ENCODE data around the gene MICA. TPM values are rescaled to one million over a fixed set of nuclear protein-coding genes. Genes with fewer than 3 reads are reported as not detected.
"Not testable (repeated sequence)": the region's sequence is repeated elsewhere in the genome, so short reads cannot be mapped to it uniquely, and the experiment has no call there.

The MICA gene
- total RNA-seq, 1 experiment from 2014 or later = 35.0 TPM

DNA sequence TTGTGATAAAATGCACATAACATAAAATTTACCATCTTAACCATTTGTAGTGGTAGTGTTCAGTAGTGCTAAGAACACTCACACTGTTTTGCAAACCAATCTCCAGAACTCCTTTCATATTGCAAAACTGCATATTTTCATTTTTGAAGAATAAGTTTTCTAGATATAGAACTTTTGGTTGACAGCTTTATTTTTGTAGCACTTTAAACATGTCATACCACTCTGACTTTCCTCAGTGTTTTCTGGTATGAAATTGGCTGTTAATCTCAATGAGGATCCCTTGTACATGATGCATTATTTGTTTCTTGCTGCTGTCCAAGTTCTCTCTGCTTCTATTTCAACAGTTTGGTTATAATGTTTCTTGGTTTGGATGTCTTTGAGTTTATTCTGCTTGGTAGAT is 49.5 kb downstream of the MICA start:
- no peak for ATAC-seq
- BruUV-seq (replicated peaks) = no TSS peak
- DNase-seq = no peak
- POLR2A ChIA-PET (ENCODE audit: unreplicated experiment) = no interaction called here
- no peak for TF ChIP-seq EZH2phosphoT487 (IDR thresholded peaks at IDR 0.05; ENCODE audit: borderline replicate concordance, low read length)
- TF ChIP-seq EZH2 (IDR thresholded peaks at IDR 0.05; ENCODE audit: low read length, unreplicated experiment) = no peak
- TF ChIP-seq, protein P1, sequence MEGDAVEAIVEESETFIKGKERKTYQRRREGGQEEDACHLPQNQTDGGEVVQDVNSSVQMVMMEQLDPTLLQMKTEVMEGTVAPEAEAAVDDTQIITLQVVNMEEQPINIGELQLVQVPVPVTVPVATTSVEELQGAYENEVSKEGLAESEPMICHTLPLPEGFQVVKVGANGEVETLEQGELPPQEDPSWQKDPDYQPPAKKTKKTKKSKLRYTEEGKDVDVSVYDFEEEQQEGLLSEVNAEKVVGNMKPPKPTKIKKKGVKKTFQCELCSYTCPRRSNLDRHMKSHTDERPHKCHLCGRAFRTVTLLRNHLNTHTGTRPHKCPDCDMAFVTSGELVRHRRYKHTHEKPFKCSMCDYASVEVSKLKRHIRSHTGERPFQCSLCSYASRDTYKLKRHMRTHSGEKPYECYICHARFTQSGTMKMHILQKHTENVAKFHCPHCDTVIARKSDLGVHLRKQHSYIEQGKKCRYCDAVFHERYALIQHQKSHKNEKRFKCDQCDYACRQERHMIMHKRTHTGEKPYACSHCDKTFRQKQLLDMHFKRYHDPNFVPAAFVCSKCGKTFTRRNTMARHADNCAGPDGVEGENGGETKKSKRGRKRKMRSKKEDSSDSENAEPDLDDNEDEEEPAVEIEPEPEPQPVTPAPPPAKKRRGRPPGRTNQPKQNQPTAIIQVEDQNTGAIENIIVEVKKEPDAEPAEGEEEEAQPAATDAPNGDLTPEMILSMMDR (conservative IDR thresholded peaks at IDR 0.05; ENCODE audit: low read depth, low read length) = no peak
- CTCF ChIA-PET = no interaction called here
- H3K27ac ChIP-seq (ENCODE audit: low read length) = no peak overlapping the region
- no peaks in the 10 kb centered on the region for H4K20me1 ChIP-seq (ENCODE audit: low read length)
- H3K9ac ChIP-seq (ENCODE audit: low read length) = no peak overlapping the region
- no peaks in the 10 kb centered on the region for H3K79me2 ChIP-seq (ENCODE audit: low read length)
- peaks cover 15% of the 10 kb centered on the region for H3K27me3 ChIP-seq (ENCODE audit: low read length)
- H3K4me2 ChIP-seq (ENCODE audit: low read length) = no peak overlapping the region
- no peaks in the 10 kb centered on the region for H3K9me2 ChIP-seq (replicated peaks; ENCODE audit: low read length)
- no peaks in the 10 kb centered on the region for H3F3A ChIP-seq (ENCODE audit: low read length, unreplicated experiment)
- H3K9me3 ChIP-seq (ENCODE audit: low read length) = no peaks in the 10 kb centered on the region
- intact Hi-C loops (cut with micrococcal nuclease) = no loop called here
- H3K4me3 ChIP-seq (ENCODE audit: low read length) = no peak overlapping the region
- no peaks in the 10 kb centered on the region for H3K36me3 ChIP-seq (ENCODE audit: low read depth, low read length)
- no peak overlapping the region for H2AFZ ChIP-seq (ENCODE audit: low read length)
- H3K4me1 ChIP-seq (ENCODE audit: insufficient read depth, low read length) = no peaks in the 10 kb centered on the region

DNA sequence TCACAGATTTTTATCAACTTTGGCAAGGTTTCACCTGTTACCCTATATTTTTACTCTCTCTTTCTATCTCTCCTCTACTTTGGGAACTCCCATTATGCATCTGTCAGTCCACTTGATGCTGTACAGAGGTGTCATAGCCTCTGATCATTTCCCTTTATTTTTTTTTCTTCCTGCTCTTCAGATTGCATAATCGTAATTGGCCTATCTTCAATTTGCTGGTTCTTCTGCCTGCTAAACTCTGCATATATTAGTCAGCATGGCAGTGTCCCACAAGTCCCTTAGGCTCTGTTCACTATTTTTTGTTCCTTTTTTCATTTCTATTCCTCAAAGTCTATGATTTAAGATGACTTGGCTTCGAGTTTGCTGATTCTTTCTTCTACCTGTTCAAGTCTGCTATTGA is 49.9 kb downstream of the MICA start:
- no peaks in the 10 kb centered on the region for H3K79me2 ChIP-seq (ENCODE audit: low read length)
- no peak for ATAC-seq

DNA sequence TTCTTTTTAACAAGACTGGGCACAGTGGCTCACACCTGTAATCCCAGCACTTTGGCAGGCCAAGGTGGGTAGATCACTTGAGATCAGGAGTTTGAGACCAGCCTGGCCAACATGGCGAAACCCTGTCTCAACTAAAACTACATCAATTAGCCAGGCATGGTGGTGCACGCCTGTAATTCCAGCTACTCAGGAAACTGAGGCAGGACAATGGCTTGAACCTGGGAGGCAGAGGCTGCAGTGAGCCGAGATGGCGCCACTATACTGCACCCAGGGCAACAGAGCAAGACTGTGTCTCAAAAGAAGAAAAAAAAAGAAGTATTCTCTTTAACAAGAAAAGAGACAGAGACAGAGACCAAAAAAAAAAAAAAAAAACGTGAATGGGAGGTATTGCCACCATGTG is 56.5 kb downstream of the MICA start:
- H3K36me3 ChIP-seq (ENCODE audit: low read depth, low read length); H4K20me1 ChIP-seq (ENCODE audit: low read length); H3K9ac ChIP-seq (ENCODE audit: low read length); H3K27ac ChIP-seq (ENCODE audit: low read length); ATAC-seq; H3K9me2 ChIP-seq (replicated peaks; ENCODE audit: low read length); H2AFZ ChIP-seq (ENCODE audit: low read length); intact Hi-C loops (cut with micrococcal nuclease); H3K4me2 ChIP-seq (ENCODE audit: low read length); H3K9me3 ChIP-seq (ENCODE audit: low read length); H3K4me3 ChIP-seq (ENCODE audit: low read length); H3K27me3 ChIP-seq (ENCODE audit: low read length); CTCF ChIA-PET; BruUV-seq (replicated peaks); POLR2A ChIA-PET (ENCODE audit: unreplicated experiment); DNase-seq; H3K79me2 ChIP-seq (ENCODE audit: low read length); H3F3A ChIP-seq (ENCODE audit: low read length, unreplicated experiment): not testable (repeated sequence)
- peaks cover 12% of the 10 kb centered on the region for H3K4me1 ChIP-seq (ENCODE audit: insufficient read depth, low read length)

More for the DNA sequence above, 49.9 kb downstream of the MICA start:
- H4K20me1 ChIP-seq (ENCODE audit: low read length) = no peaks in the 10 kb centered on the region
- TF ChIP-seq EZH2 (IDR thresholded peaks at IDR 0.05; ENCODE audit: low read length, unreplicated experiment) (no peak), EZH2phosphoT487 (IDR thresholded peaks at IDR 0.05; ENCODE audit: borderline replicate concordance, low read length) (no peak)
- TF ChIP-seq, protein P1 (conservative IDR thresholded peaks at IDR 0.05; ENCODE audit: low read depth, low read length) = no peak
- no peak overlapping the region for H3K4me3 ChIP-seq (ENCODE audit: low read length)
- no peaks in the 10 kb centered on the region for H3K9me3 ChIP-seq (ENCODE audit: low read length)
- no peak overlapping the region for H3K9ac ChIP-seq (ENCODE audit: low read length)
- ChIA-PET CTCF (no interaction called here), POLR2A (ENCODE audit: unreplicated experiment) (no interaction called here)
- intact Hi-C loops (cut with micrococcal nuclease) = no loop called here
- BruUV-seq (replicated peaks) = no TSS peak
- no peak for DNase-seq
- no peaks in the 10 kb centered on the region for H3F3A ChIP-seq (ENCODE audit: low read length, unreplicated experiment)
- H3K4me1 ChIP-seq (ENCODE audit: insufficient read depth, low read length) = no peaks in the 10 kb centered on the region
- H3K27me3 ChIP-seq (ENCODE audit: low read length) = peaks cover 15% of the 10 kb centered on the region
- H3K36me3 ChIP-seq (ENCODE audit: low read depth, low read length) = no peaks in the 10 kb centered on the region
- no peaks in the 10 kb centered on the region for H3K9me2 ChIP-seq (replicated peaks; ENCODE audit: low read length)
- no peak overlapping the region for H2AFZ ChIP-seq (ENCODE audit: low read length)
- H3K27ac ChIP-seq (ENCODE audit: low read length) = no peak overlapping the region
- no peak overlapping the region for H3K4me2 ChIP-seq (ENCODE audit: low read length)
